Neuronal stem cell (in vitro differentiated cells): ENCODE data around the gene WASHC4.

Source experiments
- DNase-seq: peaks from one replicate; pipeline ENCODE4 v3.0.0-alpha.2; 2013; ENCODE audit warnings: low spot score
- H2AFZ ChIP-seq: one replicate; pipeline ENCODE4 v1.6.1; 2013; ENCODE audit warnings: mild to moderate bottlenecking, low read length, inconsistent platforms
- H2AK5ac ChIP-seq: 2 replicates; pipeline ENCODE4 v1.6.1; 2013; ENCODE audit warnings: low read depth, mild to moderate bottlenecking, inconsistent platforms, low read length, moderate library complexity, mixed read lengths
- H2BK120ac ChIP-seq: 2 replicates; pipeline ENCODE4 v1.6.1; 2013; ENCODE audit warnings: low read depth, mild to moderate bottlenecking, inconsistent platforms, low read length, moderate library complexity, mixed read lengths
- H2BK12ac ChIP-seq: one replicate; pipeline ENCODE4 v1.6.1; 2013; ENCODE audit warnings: low read length, inconsistent platforms
- H2BK15ac ChIP-seq: 2 replicates; pipeline ENCODE4 v1.6.1; 2013; ENCODE audit warnings: mild to moderate bottlenecking, low read length, inconsistent platforms, mixed read lengths
- H2BK5ac ChIP-seq: one replicate; pipeline ENCODE4 v1.6.1; 2013; ENCODE audit warnings: inconsistent platforms, mild to moderate bottlenecking, low read length, moderate library complexity
- H3K14ac ChIP-seq: one replicate; pipeline ENCODE4 v1.6.1; 2013; ENCODE audit warnings: low read length, inconsistent platforms
- H3K18ac ChIP-seq: 2 replicates; pipeline ENCODE4 v1.6.1; 2013; ENCODE audit warnings: low read length, inconsistent platforms
- H3K23ac ChIP-seq: 2 replicates; pipeline ENCODE4 v1.6.1; 2013; ENCODE audit warnings: low read depth, mild to moderate bottlenecking, mixed read lengths, low read length, inconsistent platforms; ENCODE audit not compliant: poor library complexity
- H3K27ac ChIP-seq: replicated peaks from 3 replicates; pipeline ENCODE4 v1.5.1; 2013; ENCODE audit warnings: low read length, inconsistent platforms
- H3K27me3 ChIP-seq, 3 experiments: 2 replicates each; pipeline ENCODE4 v1.6.1; 2013; ENCODE audit warnings: low read length in 3 of 3, mild to moderate bottlenecking in 2 of 3, inconsistent platforms in 1 of 3, low read depth in 1 of 3, mixed read lengths in 1 of 3, moderate library complexity in 1 of 3; ENCODE audit not compliant: control insufficient read depth in 3 of 3, insufficient read depth in 3 of 3
- H3K36me3 ChIP-seq, 2 donors: replicated peaks in 1 of 2; 2 replicates each; pipeline ENCODE4 v1.6.1; 2013; ENCODE audit warnings: low read length in 2 of 2; ENCODE audit not compliant: control insufficient read depth in 2 of 2, insufficient read depth in 2 of 2
- H3K4ac ChIP-seq: 2 replicates; pipeline ENCODE4 v1.6.1; 2013; ENCODE audit warnings: inconsistent platforms, mild to moderate bottlenecking, low read length, moderate library complexity
- H3K4me1 ChIP-seq, 2 donors: 1 replicate in 1 of 2; 2 replicates in 1 of 2; pipeline ENCODE4 v1.6.1; 2013; ENCODE audit warnings: low read length in 2 of 2, low read depth in 1 of 2; ENCODE audit not compliant: control insufficient read depth in 2 of 2, insufficient read depth in 1 of 2
- H3K4me2 ChIP-seq: one replicate; pipeline ENCODE4 v1.6.1; 2013; ENCODE audit warnings: mild to moderate bottlenecking, low read length, inconsistent platforms; ENCODE audit not compliant: insufficient read depth, poor library complexity, severe bottlenecking
- H3K4me3 ChIP-seq, 2 donors: 2 replicates each; pipeline ENCODE4 v1.5.1; 2013; ENCODE audit warnings: low read length in 2 of 2, mild to moderate bottlenecking in 2 of 2, inconsistent platforms in 1 of 2, moderate library complexity in 1 of 2
- H3K79me1 ChIP-seq: one replicate; pipeline ENCODE4 v1.6.1; 2013; ENCODE audit warnings: low read depth, mild to moderate bottlenecking, inconsistent platforms, low read length, moderate library complexity
- H3K9ac ChIP-seq: one replicate; pipeline ENCODE4 v1.6.1; 2013; ENCODE audit warnings: mild to moderate bottlenecking, low read depth, low read length, inconsistent platforms; ENCODE audit not compliant: poor library complexity
- H3K9me3 ChIP-seq, 2 donors: replicated peaks in 1 of 2; 2 replicates each; pipeline versions ENCODE3 to v1.6.1; 2013; ENCODE audit warnings: low read length in 2 of 2, mild to moderate bottlenecking in 2 of 2, inconsistent platforms in 1 of 2, low read depth in 1 of 2, mixed read lengths in 1 of 2, moderate library complexity in 1 of 2; ENCODE audit not compliant: control insufficient read depth in 2 of 2, insufficient read depth in 1 of 2
- H4K8ac ChIP-seq: one replicate; pipeline ENCODE4 v1.6.1; 2013; ENCODE audit warnings: low read depth, mild to moderate bottlenecking, inconsistent platforms, low read length, moderate library complexity
- H4K91ac ChIP-seq: one replicate; pipeline ENCODE4 v1.6.1; 2013; ENCODE audit warnings: low read length, low read depth, mild to moderate bottlenecking, inconsistent platforms; ENCODE audit not compliant: poor library complexity
- WGBS, 2 donors: extraction: QIAGEN DNeasy Blood & Tissue Kit; methylation state at CpG; one replicate each; pipeline ENCODE4 v1.1.7; 2013; ENCODE audit warnings: missing lambda C conversion rate in 2 of 2, mixed read lengths in 1 of 2; ENCODE audit not compliant: insufficient read length in 2 of 2, insufficient replicate concordance in 1 of 2; ENCODE audit errors: extremely low coverage in 2 of 2; 5-methylcytosine and 5-hydroxymethylcytosine counted together

WASHC4 gene

GRCh38 chr12:105218434-105218833 lies 110.9 kb downstream of the WASHC4 start:
- no peak overlapping the region for H3K4ac ChIP-seq
- H2BK120ac ChIP-seq = no peak overlapping the region
- WGBS, 2 donors = no CpG with 5 or more reads among the region's 7 CpGs
- H3K18ac ChIP-seq = no peak overlapping the region
- no peak overlapping the region for H3K14ac ChIP-seq
- H3K79me1 ChIP-seq = no peaks in the 10 kb centered on the region
- H3K23ac ChIP-seq = no peak overlapping the region
- H2AFZ ChIP-seq = no peak overlapping the region
- H2AK5ac ChIP-seq = no peak overlapping the region
- H2BK15ac ChIP-seq = no peak overlapping the region
- H3K27me3 ChIP-seq = no peaks in the 10 kb centered on the region
- H2BK12ac ChIP-seq = no peak overlapping the region
- H2BK5ac ChIP-seq = no peak overlapping the region
- H3K4me3 ChIP-seq = no peak overlapping the region
- peaks cover 0 to 3% of the 10 kb centered on the region in 2 donors for H3K9me3 ChIP-seq
- H4K8ac ChIP-seq = no peak overlapping the region
- no peak for DNase-seq
- H3K4me1 ChIP-seq = no peaks in the 10 kb centered on the region
- H3K9ac ChIP-seq = no peak overlapping the region
- H3K4me2 ChIP-seq = no peak overlapping the region
- H4K91ac ChIP-seq = no peak overlapping the region
- H3K27ac ChIP-seq = no peak overlapping the region
- H3K36me3 ChIP-seq = peaks cover 6 to 89% of the 10 kb centered on the region in 2 donors
